22Rv1 (cell line): ENCODE measurements around the gene C10orf71.

Source experiments
- H3K27ac ChIP-seq: fragments of 450-650 bp; 2 replicates; pipeline ENCODE4 v1.5.1; 2017
- ZFX ChIP-seq: fragments of 450-650 bp; IDR thresholded peaks from 2 replicates; pipeline ENCODE4 v1.6.1; 2017; ENCODE audit warnings: antibody characterized with exemption, borderline replicate concordance
- TF ChIP-seq, protein P1 (sequence below): fragments of 450-650 bp; IDR thresholded peaks from 2 replicates; pipeline ENCODE4 v1.5.1; 2017; ENCODE audit warnings: mild to moderate bottlenecking

Gene C10orf71

GRCh38 chr10:49354593-49354992 lies 55.6 kb downstream of the C10orf71 start:
- TF ChIP-seq, protein P1, sequence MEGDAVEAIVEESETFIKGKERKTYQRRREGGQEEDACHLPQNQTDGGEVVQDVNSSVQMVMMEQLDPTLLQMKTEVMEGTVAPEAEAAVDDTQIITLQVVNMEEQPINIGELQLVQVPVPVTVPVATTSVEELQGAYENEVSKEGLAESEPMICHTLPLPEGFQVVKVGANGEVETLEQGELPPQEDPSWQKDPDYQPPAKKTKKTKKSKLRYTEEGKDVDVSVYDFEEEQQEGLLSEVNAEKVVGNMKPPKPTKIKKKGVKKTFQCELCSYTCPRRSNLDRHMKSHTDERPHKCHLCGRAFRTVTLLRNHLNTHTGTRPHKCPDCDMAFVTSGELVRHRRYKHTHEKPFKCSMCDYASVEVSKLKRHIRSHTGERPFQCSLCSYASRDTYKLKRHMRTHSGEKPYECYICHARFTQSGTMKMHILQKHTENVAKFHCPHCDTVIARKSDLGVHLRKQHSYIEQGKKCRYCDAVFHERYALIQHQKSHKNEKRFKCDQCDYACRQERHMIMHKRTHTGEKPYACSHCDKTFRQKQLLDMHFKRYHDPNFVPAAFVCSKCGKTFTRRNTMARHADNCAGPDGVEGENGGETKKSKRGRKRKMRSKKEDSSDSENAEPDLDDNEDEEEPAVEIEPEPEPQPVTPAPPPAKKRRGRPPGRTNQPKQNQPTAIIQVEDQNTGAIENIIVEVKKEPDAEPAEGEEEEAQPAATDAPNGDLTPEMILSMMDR = no peak
- no peak for TF ChIP-seq ZFX
- H3K27ac ChIP-seq = no peak overlapping the region

DNA sequence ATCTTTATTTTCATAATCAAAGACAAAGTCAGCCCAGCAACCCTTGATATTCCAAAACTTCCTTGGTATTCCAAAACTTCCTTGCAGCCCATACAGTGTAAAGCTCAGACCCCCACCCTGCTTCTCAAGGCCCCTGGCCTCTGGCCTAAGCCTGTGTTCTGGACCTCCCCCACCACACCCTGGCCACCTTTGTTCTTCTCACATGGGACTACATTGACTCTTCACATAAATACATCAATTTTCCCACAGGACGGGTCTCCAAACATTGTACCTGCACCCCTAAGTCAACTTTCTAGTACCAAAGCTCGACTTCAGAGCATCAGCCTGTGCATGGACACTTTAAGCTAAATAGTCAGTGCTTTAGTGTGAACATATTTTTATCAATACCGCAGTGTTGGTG lies 56.3 kb downstream of the C10orf71 start:
- H3K27ac ChIP-seq = no peak overlapping the region
- no peak for TF ChIP-seq ZFX

DNA sequence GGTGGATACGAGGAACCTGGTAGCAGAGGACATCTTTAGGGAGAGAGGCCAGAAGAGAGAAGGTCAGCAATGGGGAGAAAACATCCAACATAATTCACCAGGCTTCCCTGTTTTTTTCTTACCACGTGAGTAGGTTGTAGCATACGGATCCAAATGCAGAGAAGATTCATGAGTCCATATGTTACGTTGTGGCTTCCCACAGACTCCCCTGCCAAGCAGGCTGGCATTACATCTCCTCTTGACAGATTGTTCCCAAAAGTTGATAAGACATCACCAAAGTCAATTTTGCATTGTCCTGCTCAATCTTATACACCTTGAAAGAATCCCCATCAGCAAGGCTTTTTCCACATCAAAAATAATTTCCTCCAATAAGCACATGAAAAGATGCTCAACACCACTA lies 57.2 kb downstream of the C10orf71 start:
- no peak overlapping the region for H3K27ac ChIP-seq
- TF ChIP-seq, protein P1 = no peak
- no peak for TF ChIP-seq ZFX

DNA sequence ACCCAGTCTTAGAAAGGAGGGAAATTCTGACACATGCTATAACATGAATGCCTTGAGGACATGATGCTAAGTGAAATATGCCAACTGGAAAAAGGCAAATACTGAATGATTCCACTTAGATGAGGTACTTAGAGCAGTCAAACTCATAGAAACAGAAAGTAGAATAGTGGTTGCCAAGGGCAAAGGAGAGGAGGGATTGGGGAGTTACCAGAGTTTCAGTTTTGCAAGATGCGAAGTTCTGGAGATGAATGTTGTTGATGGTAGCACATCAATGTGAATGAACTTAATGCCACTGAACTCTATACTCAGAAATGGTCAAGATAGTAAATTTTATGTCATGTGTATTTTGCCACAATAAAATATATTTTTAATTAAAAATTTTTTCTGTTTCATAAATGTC lies 58.0 kb downstream of the C10orf71 start:
- H3K27ac ChIP-seq = no peak overlapping the region
- TF ChIP-seq, protein P1 = no peak
- no peak for TF ChIP-seq ZFX

DNA sequence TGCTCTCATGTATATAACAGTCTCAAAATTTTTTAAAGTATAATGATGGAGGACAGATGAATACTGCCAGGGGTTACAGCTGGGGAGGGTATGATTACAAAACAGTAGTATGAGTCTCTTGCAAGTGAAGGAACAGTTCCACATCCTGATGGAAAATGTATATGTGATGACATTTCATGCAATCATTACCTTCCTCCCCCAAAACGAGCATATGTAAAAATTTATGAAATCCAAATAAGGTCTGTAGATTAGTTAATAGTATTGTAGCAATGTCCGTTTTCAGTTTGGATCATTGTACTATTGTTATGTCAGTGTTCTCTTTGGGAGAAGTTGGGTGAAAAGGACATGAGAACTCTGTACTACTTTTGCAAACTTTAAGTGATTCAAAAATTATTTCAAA lies 58.9 kb downstream of the C10orf71 start:
- no peak for TF ChIP-seq ZFX
- TF ChIP-seq, protein P1 = no peak
- no peak overlapping the region for H3K27ac ChIP-seq

DNA sequence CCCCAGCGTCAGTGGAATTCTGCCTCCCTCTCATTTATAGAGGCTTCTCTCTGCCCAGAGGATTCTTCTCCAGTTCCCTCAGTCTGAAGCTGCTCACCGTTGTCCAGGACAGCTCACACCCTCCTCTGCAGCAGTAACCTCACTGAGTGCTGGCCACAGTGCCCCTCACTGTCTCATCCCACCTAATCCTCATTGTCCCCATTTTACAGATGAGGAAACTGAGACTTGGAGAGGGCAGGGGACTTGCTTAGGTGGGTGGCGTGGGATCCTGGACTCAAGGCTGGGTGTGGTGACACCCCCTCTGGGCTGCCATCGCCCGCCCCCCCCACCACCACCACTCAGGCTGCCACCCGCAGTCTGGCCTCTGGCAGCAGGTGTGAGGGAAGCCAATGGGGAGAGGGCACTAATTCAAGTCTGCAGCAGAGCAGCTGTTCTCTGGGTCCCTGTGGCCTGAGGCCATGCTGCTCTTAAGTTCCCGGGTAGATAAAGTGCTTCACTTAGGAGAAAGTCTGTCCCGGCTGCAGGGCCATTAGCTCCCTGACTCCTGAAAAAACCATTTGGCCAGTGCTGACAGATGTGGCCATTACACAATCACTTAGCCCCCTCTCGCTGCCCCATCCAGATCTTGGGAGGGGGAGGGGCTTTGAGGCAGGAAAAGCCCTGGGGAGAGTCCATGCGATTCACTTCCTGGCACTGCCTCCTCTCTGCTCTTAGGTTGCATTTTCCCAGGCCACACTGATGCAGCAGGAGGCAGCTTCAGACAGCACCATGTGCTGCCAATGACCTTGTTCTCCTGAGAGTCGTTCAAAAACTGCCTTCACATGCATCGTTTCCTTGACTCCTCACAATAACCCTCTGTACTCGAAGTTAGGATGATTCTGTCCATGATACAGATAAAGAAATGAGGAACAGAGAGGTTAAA lies 60.6 kb downstream of the C10orf71 start:
- H3K27ac ChIP-seq = no peak overlapping the region

DNA sequence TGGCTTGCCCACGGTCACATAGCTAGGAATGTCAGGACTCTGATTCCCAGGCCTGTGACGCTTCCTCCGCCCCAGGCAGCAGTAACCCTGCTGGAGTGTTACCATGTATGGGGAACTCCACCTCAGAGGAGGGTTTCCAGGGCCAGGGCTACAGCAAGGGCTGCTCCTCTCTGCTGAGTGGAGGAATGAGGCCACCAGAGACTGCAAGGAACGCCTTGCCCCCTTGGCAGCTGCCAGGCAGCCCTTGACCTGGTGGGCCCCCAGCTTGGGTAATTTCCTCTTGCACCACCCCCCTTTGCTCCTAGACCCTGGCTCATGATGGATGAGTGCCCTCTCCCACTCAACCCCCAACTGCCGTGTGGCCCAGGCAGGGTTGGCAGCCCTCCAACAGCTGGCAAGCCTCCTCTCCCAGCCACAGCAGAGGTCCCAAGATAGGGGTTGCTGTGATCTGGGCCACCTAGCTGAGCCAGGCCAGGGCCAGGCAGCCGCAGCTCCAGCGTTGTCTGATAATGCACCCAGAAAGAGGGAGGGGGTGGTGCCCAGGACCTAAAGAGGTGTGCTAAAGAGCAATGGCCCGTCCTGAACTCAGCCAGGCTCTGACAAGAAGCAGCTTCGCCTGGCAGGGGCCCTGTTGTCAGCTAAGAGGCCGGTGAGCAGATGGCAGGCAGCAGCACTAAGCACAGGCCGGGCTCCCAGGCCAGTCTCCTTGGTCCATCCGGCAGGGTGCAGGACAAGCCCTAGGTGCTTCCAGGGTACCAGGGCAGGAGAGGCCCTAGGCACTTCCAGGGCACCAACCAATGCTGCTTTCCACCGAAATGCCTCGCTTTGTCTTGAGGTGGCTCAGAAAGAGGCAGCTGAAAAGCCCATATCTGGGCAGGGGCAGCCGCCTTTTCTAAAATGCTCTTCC lies 61.6 kb downstream of the C10orf71 start:
- no peak overlapping the region for H3K27ac ChIP-seq
- TF ChIP-seq, protein P1 = no peak
- TF ChIP-seq ZFX = no peak

More for the DNA sequence above, 60.6 kb downstream of the C10orf71 start:
- TF ChIP-seq, protein P1 = no peak
- TF ChIP-seq ZFX = no peak
